AG04450 (cell line): ENCODE data around the gene XK. TPM values are rescaled to one million over a fixed set of nuclear protein-coding genes. Genes with fewer than 3 reads are reported as not detected.

Source experiments
- CTCF ChIA-PET: fragments of 300-600, 350-600 bp; formaldehyde crosslinking; extraction: SDS; loops from one replicate; lab custom pipeline; 2022; ENCODE audit warnings: antibody characterized with exemption, inconsistent platforms; lab: Charles Lee
- POLR2A ChIA-PET: fragments of 350-600 bp; formaldehyde crosslinking; extraction: SDS; loops from one replicate; lab custom pipeline; 2021; ENCODE audit warnings: antibody characterized with exemption, inconsistent platforms; lab: Yijun Ruan, JAX
- DNase-seq: peaks from one replicate; pipeline ENCODE4 v3.0.0-alpha.2; 2011; ENCODE audit warnings: low read depth, low spot score
- H3K27ac ChIP-seq: one replicate; pipeline ENCODE4 v1.5.1; 2012; ENCODE audit warnings: low read depth, low read length, control low read depth
- H3K27me3 ChIP-seq: one replicate; pipeline ENCODE4 v1.6.0; 2012; ENCODE audit warnings: low read length; ENCODE audit not compliant: control insufficient read depth, insufficient read depth
- H3K4me3 ChIP-seq: 2 replicates; pipeline ENCODE4 v1.5.1; 2011; ENCODE audit warnings: mild to moderate bottlenecking, low read depth, low read length, control low read depth
- H3K9me3 ChIP-seq: 2 replicates; pipeline ENCODE4 v1.5.1; 2012; ENCODE audit warnings: low read length; ENCODE audit not compliant: control insufficient read depth, insufficient read depth
- polyA plus RNA-seq: library from polyadenylated mRNA; depleted of rRNA; stranded (reverse); fragments of >200 nt; gene quantifications from 2 replicates; pipeline ENCODE4 v1.2.3, GENCODE V29; 2011
- TF ChIP-seq, protein P1 (sequence below): IDR thresholded peaks from 2 replicates; pipeline ENCODE4 v1.5.1; 2011; ENCODE audit warnings: low read depth, low read length, control low read depth, inconsistent platforms

The XK gene
- polyA plus RNA-seq, 1 experiment = 0.11 TPM

DNA sequence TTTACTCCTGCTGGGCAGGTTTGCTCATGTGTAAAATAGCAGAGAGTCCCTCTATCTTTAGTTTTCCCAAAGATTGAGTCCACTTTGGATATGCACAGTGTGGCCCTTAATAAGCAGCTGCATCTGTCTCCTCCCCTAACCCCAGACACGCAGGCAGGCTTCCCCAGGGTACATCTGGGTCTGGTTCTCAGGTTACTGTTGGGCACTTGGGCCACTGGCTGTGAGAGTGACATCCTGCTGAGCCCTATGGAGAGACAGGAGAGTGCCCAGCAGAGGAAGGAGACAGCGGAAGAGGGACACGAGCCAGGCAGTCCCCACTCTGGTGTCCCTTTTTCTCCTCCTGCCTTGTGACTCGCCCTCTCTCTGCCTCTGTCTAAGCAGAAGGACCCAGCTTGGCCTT lies 16.0 kb downstream of the XK start:
- Histone ChIP-seq H3K27me3 (no peaks in the 10 kb centered on the region), H3K9me3 (no peaks in the 10 kb centered on the region), H3K4me3 (no peak overlapping the region), H3K27ac (no peak overlapping the region)
- TF ChIP-seq, protein P1, sequence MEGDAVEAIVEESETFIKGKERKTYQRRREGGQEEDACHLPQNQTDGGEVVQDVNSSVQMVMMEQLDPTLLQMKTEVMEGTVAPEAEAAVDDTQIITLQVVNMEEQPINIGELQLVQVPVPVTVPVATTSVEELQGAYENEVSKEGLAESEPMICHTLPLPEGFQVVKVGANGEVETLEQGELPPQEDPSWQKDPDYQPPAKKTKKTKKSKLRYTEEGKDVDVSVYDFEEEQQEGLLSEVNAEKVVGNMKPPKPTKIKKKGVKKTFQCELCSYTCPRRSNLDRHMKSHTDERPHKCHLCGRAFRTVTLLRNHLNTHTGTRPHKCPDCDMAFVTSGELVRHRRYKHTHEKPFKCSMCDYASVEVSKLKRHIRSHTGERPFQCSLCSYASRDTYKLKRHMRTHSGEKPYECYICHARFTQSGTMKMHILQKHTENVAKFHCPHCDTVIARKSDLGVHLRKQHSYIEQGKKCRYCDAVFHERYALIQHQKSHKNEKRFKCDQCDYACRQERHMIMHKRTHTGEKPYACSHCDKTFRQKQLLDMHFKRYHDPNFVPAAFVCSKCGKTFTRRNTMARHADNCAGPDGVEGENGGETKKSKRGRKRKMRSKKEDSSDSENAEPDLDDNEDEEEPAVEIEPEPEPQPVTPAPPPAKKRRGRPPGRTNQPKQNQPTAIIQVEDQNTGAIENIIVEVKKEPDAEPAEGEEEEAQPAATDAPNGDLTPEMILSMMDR = no peak
- ChIA-PET POLR2A (no interaction called here), CTCF (no interaction called here)
- DNase-seq = no peak

DNA sequence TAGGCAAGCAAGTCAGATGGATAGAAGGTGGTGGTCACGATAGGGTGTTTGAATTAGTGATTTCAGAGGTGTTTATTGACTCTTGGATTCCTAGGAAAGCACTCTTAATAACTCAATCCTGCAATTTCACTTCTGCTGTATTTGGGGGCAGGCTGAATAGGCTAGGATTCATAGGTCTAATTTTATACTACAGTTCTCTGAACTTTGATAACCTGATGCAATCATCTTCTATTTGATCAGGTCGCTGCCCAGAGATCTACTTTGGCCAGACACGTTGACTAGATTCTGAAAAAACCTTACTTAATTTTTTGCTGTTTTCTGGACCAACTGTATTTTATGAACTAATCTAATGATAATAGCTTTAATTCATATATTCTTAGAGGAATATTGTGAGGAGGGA lies 26.4 kb downstream of the XK start:
- DNase-seq = no peak
- CTCF ChIA-PET = no interaction called here

DNA sequence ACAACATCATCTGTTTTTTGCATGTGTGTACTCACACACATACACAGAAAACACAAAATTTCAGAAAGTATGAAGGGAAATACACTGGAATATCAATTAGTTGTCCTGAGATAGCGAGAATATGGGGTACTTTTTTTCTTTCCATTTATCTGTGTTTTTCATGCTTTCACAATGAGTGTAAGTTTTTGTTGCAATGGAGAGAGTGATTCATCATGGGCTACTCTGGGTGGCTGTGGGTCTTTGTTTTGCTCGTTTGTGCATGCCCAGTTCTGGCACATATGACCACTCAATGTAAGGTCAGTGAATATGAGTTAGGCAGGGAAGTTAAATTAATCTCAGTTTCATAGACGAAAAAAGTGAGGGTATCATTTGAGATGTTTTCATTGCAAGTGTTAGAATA lies 26.9 kb downstream of the XK start:
- POLR2A ChIA-PET = no interaction called here
- CTCF ChIA-PET = no interaction called here
- no peak for DNase-seq
- Histone ChIP-seq H3K4me3 (no peak overlapping the region), H3K9me3 (no peaks in the 10 kb centered on the region), H3K27ac (no peak overlapping the region), H3K27me3 (no peaks in the 10 kb centered on the region)
- TF ChIP-seq, protein P1 = no peak

More for the DNA sequence above, 26.4 kb downstream of the XK start:
- TF ChIP-seq, protein P1 = no peak
- Histone ChIP-seq H3K4me3 (no peak overlapping the region), H3K27ac (no peak overlapping the region), H3K27me3 (no peaks in the 10 kb centered on the region), H3K9me3 (no peaks in the 10 kb centered on the region)
- POLR2A ChIA-PET = no interaction called here

DNA sequence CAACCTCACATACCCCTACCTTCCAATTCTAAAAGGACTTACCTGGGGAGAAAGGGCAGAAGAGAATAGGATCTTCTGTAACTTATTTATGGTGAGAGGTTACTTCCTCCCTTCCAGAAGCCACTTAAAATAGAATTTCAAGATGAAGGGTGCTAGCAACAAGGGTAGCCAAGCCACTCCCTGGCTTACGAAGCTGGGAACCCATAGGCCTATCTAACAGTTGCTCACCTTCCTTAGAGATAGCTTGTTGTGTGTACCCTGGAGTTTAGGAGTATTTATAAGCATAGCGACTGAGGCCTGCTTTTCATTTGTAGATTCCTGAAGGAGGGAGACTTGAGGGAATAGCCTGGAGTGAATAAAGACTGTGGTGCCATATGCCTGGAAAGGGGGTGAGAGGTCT lies 28.9 kb downstream of the XK start:
- no peak for DNase-seq
- ChIA-PET POLR2A (no interaction called here), CTCF (no interaction called here)
- Histone ChIP-seq H3K27me3 (no peaks in the 10 kb centered on the region), H3K27ac (no peak overlapping the region), H3K4me3 (no peak overlapping the region), H3K9me3 (no peaks in the 10 kb centered on the region)
- TF ChIP-seq, protein P1 = no peak

DNA sequence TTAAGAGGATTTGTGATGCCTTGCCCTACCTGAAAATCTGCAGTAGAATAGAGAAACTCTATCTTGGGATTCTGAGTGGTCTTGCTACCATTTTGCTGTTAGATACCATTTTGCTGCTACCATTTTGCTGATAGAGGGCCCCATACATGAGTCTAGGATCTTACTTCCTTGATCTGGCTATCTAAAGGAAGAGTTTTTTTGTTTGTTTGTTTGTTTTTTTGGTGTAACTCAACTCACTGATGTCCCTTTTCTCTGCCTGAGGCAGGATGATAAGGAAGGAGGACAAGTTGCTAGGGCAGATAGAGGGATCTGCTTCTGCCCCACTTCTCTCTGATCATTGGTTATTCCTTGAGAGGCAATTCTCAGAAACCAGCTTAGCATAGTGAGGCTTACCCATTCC lies 31.0 kb downstream of the XK start:
- H3K9me3 ChIP-seq = no peaks in the 10 kb centered on the region
- TF ChIP-seq, protein P1 = no peak
- H3K27ac ChIP-seq = no peak overlapping the region
- POLR2A ChIA-PET = no interaction called here
- CTCF ChIA-PET = no interaction called here
- DNase-seq = no peak
- H3K4me3 ChIP-seq = no peak overlapping the region
- no peaks in the 10 kb centered on the region for H3K27me3 ChIP-seq
